Endodermal cell (in vitro differentiated cells): ENCODE results near the gene LOXL1. TPM values are rescaled to one million over a fixed set of nuclear protein-coding genes. Genes with fewer than 3 reads are reported as not detected.

Source experiments
- DNase-seq: peaks from one replicate; pipeline ENCODE4 v3.0.0-alpha.2; 2017
- H3K27ac ChIP-seq: 2 replicates; pipeline ENCODE4 v1.5.1; 2013; ENCODE audit warnings: mild to moderate bottlenecking, low read depth, low read length, moderate library complexity
- H3K27me3 ChIP-seq: 2 replicates; pipeline ENCODE4 v1.6.1; 2013; ENCODE audit warnings: mild to moderate bottlenecking, low read length, moderate library complexity; ENCODE audit not compliant: insufficient read depth, control insufficient read depth, poor library complexity, severe bottlenecking
- H3K36me3 ChIP-seq: 2 replicates; pipeline ENCODE4 v1.7.0; 2013; ENCODE audit warnings: mild to moderate bottlenecking, low read length, moderate library complexity; ENCODE audit not compliant: control insufficient read depth, insufficient read depth
- H3K4me1 ChIP-seq: one replicate; pipeline ENCODE4 v1.7.0; 2013; ENCODE audit warnings: low read length; ENCODE audit not compliant: control insufficient read depth, insufficient read depth
- H3K4me3 ChIP-seq: 2 replicates; pipeline ENCODE4 v1.5.1; 2013; ENCODE audit warnings: mild to moderate bottlenecking, low read length, moderate library complexity
- H3K9ac ChIP-seq: 2 replicates; pipeline ENCODE4 v1.6.1; 2013; ENCODE audit warnings: mild to moderate bottlenecking, low read length, moderate library complexity; ENCODE audit not compliant: poor library complexity, severe bottlenecking; ENCODE audit errors: extremely low read depth
- H3K9me3 ChIP-seq: 2 replicates; pipeline ENCODE4 v1.6.1; 2013; ENCODE audit warnings: mild to moderate bottlenecking, low read length, moderate library complexity; ENCODE audit not compliant: control insufficient read depth
- H3K27ac Mint-ChIP-seq: 2 replicates; pipeline ENCODE4 v1.8.0; 2020; ENCODE audit warnings: mixed read lengths
- H3K27me3 Mint-ChIP-seq: 2 replicates; pipeline ENCODE4 v1.8.0; 2021; ENCODE audit warnings: mild to moderate bottlenecking, mixed read lengths; ENCODE audit not compliant: insufficient read depth
- H3K36me3 Mint-ChIP-seq: 2 replicates; pipeline ENCODE4 v1.8.0; 2020; ENCODE audit warnings: low read depth, mixed read lengths
- H3K4me1 Mint-ChIP-seq: 2 replicates; pipeline ENCODE4 v1.8.0; 2020; ENCODE audit warnings: mixed read lengths
- H3K4me3 Mint-ChIP-seq: 2 replicates; pipeline ENCODE4 v1.8.0; 2020; ENCODE audit warnings: mild to moderate bottlenecking, moderate library complexity, mixed read lengths
- H3K9me3 Mint-ChIP-seq: 2 replicates; pipeline ENCODE4 v1.8.0; 2020; ENCODE audit warnings: mild to moderate bottlenecking, mixed read lengths
- WGBS, 2 experiments: methylation state at CpG; one replicate each; pipeline versions ENCODE4 v1.1.5 to v1.1.7; 2013; ENCODE audit warnings: missing lambda C conversion rate in 2 of 2, mixed read lengths in 1 of 2; ENCODE audit not compliant: insufficient coverage in 1 of 2, insufficient read length in 1 of 2; 5-methylcytosine and 5-hydroxymethylcytosine counted together
- long read RNA-seq, 4 experiments: library from polyadenylated mRNA in 2 of 4; library from RNA in 1 of 4; library from capped mRNA in 1 of 4; stranded (forward) in 3 of 4; unstranded in 1 of 4; transcript quantifications; one replicate each; pipeline ENCODE4 v2.0.0, GENCODE V29; 2020 to 2021; ENCODE audit warnings: inconsistent platforms in 1 of 4
- polyA plus RNA-seq, 2 experiments: library from polyadenylated mRNA; stranded (reverse); fragments of 50-300 nt; gene quantifications; one replicate each; pipeline ENCODE4 v1.2.3, GENCODE V29; 2013
- total RNA-seq, 2 donors: library from RNA; stranded (reverse); fragmentation: NEBNext Ultra II Directional in 1 of 2; extraction: Animal tissue kit (Norgen Biotek cat#: 25700) in 1 of 2; gene quantifications; 2 replicates in 1 of 2; 3 replicates in 1 of 2; pipeline ENCODE4 v1.2.1, GENCODE V29; 2021
- TF ChIP-seq, protein P1 (sequence below): fragments of 200-600 bp; sonication (generic); conservative IDR thresholded peaks from 2 replicates; pipeline ENCODE4 v1.5.0; 2021; ENCODE audit warnings: antibody characterized with exemption, mild to moderate bottlenecking

The LOXL1 gene, protein sequence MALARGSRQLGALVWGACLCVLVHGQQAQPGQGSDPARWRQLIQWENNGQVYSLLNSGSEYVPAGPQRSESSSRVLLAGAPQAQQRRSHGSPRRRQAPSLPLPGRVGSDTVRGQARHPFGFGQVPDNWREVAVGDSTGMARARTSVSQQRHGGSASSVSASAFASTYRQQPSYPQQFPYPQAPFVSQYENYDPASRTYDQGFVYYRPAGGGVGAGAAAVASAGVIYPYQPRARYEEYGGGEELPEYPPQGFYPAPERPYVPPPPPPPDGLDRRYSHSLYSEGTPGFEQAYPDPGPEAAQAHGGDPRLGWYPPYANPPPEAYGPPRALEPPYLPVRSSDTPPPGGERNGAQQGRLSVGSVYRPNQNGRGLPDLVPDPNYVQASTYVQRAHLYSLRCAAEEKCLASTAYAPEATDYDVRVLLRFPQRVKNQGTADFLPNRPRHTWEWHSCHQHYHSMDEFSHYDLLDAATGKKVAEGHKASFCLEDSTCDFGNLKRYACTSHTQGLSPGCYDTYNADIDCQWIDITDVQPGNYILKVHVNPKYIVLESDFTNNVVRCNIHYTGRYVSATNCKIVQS
- total RNA-seq: 10 to 100 TPM; 21.3 to 31.8 TPM
- polyA plus RNA-seq (2013, experiment 1 of 2): 92.7 TPM
- polyA plus RNA-seq (2013, experiment 2 of 2): 93.8 TPM
- long read RNA-seq, experiment 1, transcript LOXL1-201 (7 exons, 2,351 nt): major isoform, 14 of 21 reads
- long read RNA-seq, experiment 1, partial matches to known transcripts: 5 of 21 reads
- long read RNA-seq, experiment 1, other reads (novel, unspliced or antisense): 2 of 21 reads
- long read RNA-seq, experiment 2, transcript LOXL1-201 (7 exons, 2,351 nt): major isoform, 76 of 84 reads
- long read RNA-seq, experiment 2, partial matches to known transcripts: 3 of 84 reads
- long read RNA-seq, experiment 2, other reads (novel, unspliced or antisense): 5 of 84 reads
- long read RNA-seq, experiment 3, partial matches to known transcripts: 0 of 2 reads
- long read RNA-seq, experiment 3, other reads (novel, unspliced or antisense): 0 of 2 reads
- long read RNA-seq, experiment 4: 0 reads

DNA sequence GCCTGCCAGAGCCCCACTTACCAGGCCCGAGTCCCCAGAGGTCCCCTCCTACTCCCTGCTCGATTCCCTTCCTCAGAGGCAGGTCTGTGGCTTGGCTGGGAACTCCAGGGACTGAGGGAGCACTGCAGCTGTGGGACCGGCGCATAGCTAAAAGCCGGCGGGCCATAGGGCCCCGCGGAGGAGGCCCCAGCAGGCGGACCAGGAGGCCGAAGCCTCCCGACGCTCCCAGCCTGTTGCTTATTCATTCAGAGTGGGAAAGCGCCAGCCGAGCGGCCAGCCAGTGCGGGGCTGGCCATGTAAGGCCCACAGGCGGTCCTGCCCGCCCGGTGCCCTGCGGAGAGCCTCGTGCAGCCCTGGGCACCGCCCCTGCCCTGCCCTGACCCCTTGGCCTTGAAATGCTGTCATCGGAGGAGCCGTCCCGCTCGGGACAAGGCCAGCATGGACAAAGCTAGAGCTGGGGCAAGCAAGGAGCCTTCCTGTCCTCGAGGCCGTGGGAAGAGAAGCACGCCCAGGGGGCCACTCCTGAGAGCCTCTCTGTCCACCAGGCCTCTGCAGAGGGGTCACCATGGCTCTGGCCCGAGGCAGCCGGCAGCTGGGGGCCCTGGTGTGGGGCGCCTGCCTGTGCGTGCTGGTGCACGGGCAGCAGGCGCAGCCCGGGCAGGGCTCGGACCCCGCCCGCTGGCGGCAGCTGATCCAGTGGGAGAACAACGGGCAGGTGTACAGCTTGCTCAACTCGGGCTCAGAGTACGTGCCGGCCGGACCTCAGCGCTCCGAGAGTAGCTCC lies at the start of gene LOXL1:
Gene LOXL1, plus strand, starts transcription at position 244 of the 784 bp plus-strand sequence. Its CDS starts 322 bp downstream, at position 566.
- Histone ChIP-seq H3K27ac (peak within 1 kb of the TSS; percentile 72), H3K36me3 (no peaks in the 10 kb centered on the region), H3K9me3 (no peaks in the 10 kb centered on the region), H3K4me3 (peak within 1 kb of the TSS; percentile 77), H3K4me1 (peaks cover 32% of the 10 kb centered on the region), H3K9ac (peak within 1 kb of the TSS; percentile 49), H3K27me3 (no peaks in the 10 kb centered on the region)
- no peak within 1 kb of the TSS for H3K27ac Mint-ChIP-seq
- peak; percentile 93 for DNase-seq
- no peaks in the 10 kb centered on the region for H3K9me3 Mint-ChIP-seq
- TF ChIP-seq, protein P1, sequence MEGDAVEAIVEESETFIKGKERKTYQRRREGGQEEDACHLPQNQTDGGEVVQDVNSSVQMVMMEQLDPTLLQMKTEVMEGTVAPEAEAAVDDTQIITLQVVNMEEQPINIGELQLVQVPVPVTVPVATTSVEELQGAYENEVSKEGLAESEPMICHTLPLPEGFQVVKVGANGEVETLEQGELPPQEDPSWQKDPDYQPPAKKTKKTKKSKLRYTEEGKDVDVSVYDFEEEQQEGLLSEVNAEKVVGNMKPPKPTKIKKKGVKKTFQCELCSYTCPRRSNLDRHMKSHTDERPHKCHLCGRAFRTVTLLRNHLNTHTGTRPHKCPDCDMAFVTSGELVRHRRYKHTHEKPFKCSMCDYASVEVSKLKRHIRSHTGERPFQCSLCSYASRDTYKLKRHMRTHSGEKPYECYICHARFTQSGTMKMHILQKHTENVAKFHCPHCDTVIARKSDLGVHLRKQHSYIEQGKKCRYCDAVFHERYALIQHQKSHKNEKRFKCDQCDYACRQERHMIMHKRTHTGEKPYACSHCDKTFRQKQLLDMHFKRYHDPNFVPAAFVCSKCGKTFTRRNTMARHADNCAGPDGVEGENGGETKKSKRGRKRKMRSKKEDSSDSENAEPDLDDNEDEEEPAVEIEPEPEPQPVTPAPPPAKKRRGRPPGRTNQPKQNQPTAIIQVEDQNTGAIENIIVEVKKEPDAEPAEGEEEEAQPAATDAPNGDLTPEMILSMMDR: no peak
- peak within 1 kb of the TSS; percentile 55 for H3K4me3 Mint-ChIP-seq
- peaks cover 15% of the 10 kb centered on the region for H3K27me3 Mint-ChIP-seq
- peaks cover 47% of the 10 kb centered on the region for H3K4me1 Mint-ChIP-seq
- 3% methylated on average over 34 to 47 of the region's 47 CpGs for WGBS, 2 experiments
- no peaks in the 10 kb centered on the region for H3K36me3 Mint-ChIP-seq

DNA sequence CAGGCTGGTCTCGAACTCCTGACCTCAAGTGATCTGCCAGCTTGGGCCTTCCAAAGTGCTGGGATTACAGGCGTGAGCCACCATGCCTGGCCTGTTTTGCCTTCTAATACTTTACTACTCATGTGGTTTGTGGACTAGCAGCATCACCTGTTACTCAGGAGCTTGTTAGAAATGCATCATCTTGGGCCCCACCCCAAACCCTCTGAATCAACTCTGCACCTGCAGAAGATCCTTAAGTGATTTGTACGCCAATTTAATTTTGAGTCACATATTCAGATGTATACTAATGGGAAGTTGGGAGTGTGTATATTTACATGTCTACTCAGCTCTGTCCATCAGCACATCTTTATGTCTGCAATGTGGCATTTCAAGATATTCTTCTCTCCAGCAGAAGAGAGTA lies 46.8 kb upstream of the LOXL1 start:
- Histone ChIP-seq H3K9me3 (no peaks in the 10 kb centered on the region), H3K9ac (no peak overlapping the region), H3K4me1 (no peaks in the 10 kb centered on the region), H3K36me3 (no peaks in the 10 kb centered on the region), H3K27me3 (peaks cover 22% of the 10 kb centered on the region), H3K27ac (no peak overlapping the region), H3K4me3 (no peak overlapping the region)
- H3K27ac Mint-ChIP-seq: no peak overlapping the region
- peak; percentile 7 for DNase-seq
- H3K36me3 Mint-ChIP-seq: no peaks in the 10 kb centered on the region
- no peak overlapping the region for H3K4me3 Mint-ChIP-seq
- TF ChIP-seq, protein P1: no peak
- peaks cover 11% of the 10 kb centered on the region for H3K27me3 Mint-ChIP-seq
- peaks cover 7% of the 10 kb centered on the region for H3K4me1 Mint-ChIP-seq
- WGBS, 2 experiments: 52 to 93% methylated on average over 2 to 3 of the region's 3 CpGs
- no peaks in the 10 kb centered on the region for H3K9me3 Mint-ChIP-seq
